ENCODE measurements around the gene CBR1. TPM values are rescaled to one million over a fixed set of nuclear protein-coding genes. Genes with fewer than 3 reads are reported as not detected.

Gene CBR1
- total and polyA plus RNA-seq, 2 of the 8 experiments (the other 6 are each of a cell fraction or from before 2014, with no cell fraction given) = 1.8 to 207 TPM

- TF ChIP-seq ATF3 (IDR thresholded peaks at IDR 0.05; ENCODE audit: insufficient read depth, low read depth, low read length) (no peak), FOSL1 (IDR thresholded peaks at IDR 0.05; ENCODE audit: insufficient read depth, low read depth, low read length) (no peak)
Observed at GRCh38 chr21:36039861-36040260, 30.0 kb upstream of the CBR1 start (continued).

Measured in H1 (cell line).